ENCODE data around the gene TMEM248. TPM values are rescaled to one million over a fixed set of nuclear protein-coding genes. Genes with fewer than 3 reads are reported as not detected.

The TMEM248 gene
- total and polyA plus RNA-seq, 10 of the 15 experiments (the other 5 are each of a cell fraction or from before 2014, with no cell fraction given), result 6.3 to 93.5 (median 64.9) TPM

GRCh38 chr7:66919304-66919703 is 1.7 kb upstream of the TMEM248 start:
- BruUV-seq (replicated peaks), result no TSS peak
- no peak for DNase-seq (ENCODE audit: low read depth, low spot score)
- Histone ChIP-seq H3K27me3 (replicated peaks in 1 of 2; ENCODE audit: control insufficient read depth in 2 of 2, insufficient read depth in 2 of 2, low read length in 1 of 2) (no peaks in the 10 kb centered on the region), H3K27ac (ENCODE audit: control insufficient read depth, insufficient read depth) (no peak overlapping the region), H3K4me2 (ENCODE audit: control insufficient read depth, insufficient read depth) (no peak overlapping the region), H2AFZ (ENCODE audit: control insufficient read depth, low read depth, low read length) (no peak overlapping the region), H3K9ac (ENCODE audit: control insufficient read depth, insufficient read depth, low read length) (no peak overlapping the region), H3K9me3 (replicated peaks; ENCODE audit: control insufficient read depth, insufficient read depth, low read length) (no peaks in the 10 kb centered on the region), H3K4me3 (no peak overlapping the region), H3K36me3 (ENCODE audit: control insufficient read depth in 2 of 2, insufficient read depth in 2 of 2, low read length in 1 of 2) (peaks cover 0 to 3% of the 10 kb centered on the region in 2 experiments; a peak in 1 of 4 replicates), H3K4me1 (ENCODE audit: control insufficient read depth, insufficient read depth, low read length) (peaks cover 13% of the 10 kb centered on the region), H4K20me1 (ENCODE audit: control insufficient read depth, insufficient read depth) (no peaks in the 10 kb centered on the region), H3K79me2 (ENCODE audit: control insufficient read depth, insufficient read depth, low read length) (peaks cover 35% of the 10 kb centered on the region)
- TF ChIP-seq MYB (IDR thresholded peaks at IDR 0.05; ENCODE audit: borderline replicate concordance, low read depth, low read length) (no peak), SMAD5 (IDR thresholded peaks at IDR 0.05; ENCODE audit: low read depth) (no peak), NR2F1 (conservative IDR thresholded peaks at IDR 0.05) (no peak), SIN3A (IDR thresholded peaks at IDR 0.05; ENCODE audit: low read depth, low read length) (no peak), SIX5 (IDR thresholded peaks at IDR 0.05; ENCODE audit: low read depth, low read length, severe bottlenecking) (no peak), STAT1 (conservative IDR thresholded peaks at IDR 0.05) (no peak), POLR2AphosphoS5 (IDR thresholded peaks at IDR 0.05; ENCODE audit: low read length) (no peak), BACH1 (IDR thresholded peaks at IDR 0.05; ENCODE audit: borderline replicate concordance) (no peak), ZNF24 (IDR thresholded peaks at IDR 0.05) (no peak), IKZF1 (conservative IDR thresholded peaks at IDR 0.05) (no peak), POLR2A (IDR thresholded peaks at IDR 0.05; ENCODE audit: low read depth, low read length) (no peak), PBX3 (IDR thresholded peaks at IDR 0.05; ENCODE audit: insufficient replicate concordance, low read depth, low read length) (no peak), ZBED1 (IDR thresholded peaks at IDR 0.05; ENCODE audit: borderline replicate concordance) (no peak), YY1 (IDR thresholded peaks at IDR 0.05; ENCODE audit: low read depth, low read length) (no peak)
- TF ChIP-seq, protein P1, sequence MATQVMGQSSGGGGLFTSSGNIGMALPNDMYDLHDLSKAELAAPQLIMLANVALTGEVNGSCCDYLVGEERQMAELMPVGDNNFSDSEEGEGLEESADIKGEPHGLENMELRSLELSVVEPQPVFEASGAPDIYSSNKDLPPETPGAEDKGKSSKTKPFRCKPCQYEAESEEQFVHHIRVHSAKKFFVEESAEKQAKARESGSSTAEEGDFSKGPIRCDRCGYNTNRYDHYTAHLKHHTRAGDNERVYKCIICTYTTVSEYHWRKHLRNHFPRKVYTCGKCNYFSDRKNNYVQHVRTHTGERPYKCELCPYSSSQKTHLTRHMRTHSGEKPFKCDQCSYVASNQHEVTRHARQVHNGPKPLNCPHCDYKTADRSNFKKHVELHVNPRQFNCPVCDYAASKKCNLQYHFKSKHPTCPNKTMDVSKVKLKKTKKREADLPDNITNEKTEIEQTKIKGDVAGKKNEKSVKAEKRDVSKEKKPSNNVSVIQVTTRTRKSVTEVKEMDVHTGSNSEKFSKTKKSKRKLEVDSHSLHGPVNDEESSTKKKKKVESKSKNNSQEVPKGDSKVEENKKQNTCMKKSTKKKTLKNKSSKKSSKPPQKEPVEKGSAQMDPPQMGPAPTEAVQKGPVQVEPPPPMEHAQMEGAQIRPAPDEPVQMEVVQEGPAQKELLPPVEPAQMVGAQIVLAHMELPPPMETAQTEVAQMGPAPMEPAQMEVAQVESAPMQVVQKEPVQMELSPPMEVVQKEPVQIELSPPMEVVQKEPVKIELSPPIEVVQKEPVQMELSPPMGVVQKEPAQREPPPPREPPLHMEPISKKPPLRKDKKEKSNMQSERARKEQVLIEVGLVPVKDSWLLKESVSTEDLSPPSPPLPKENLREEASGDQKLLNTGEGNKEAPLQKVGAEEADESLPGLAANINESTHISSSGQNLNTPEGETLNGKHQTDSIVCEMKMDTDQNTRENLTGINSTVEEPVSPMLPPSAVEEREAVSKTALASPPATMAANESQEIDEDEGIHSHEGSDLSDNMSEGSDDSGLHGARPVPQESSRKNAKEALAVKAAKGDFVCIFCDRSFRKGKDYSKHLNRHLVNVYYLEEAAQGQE (IDR thresholded peaks at IDR 0.05; ENCODE audit: low read depth, low read length), result no peak
- TF ChIP-seq, protein P2, sequence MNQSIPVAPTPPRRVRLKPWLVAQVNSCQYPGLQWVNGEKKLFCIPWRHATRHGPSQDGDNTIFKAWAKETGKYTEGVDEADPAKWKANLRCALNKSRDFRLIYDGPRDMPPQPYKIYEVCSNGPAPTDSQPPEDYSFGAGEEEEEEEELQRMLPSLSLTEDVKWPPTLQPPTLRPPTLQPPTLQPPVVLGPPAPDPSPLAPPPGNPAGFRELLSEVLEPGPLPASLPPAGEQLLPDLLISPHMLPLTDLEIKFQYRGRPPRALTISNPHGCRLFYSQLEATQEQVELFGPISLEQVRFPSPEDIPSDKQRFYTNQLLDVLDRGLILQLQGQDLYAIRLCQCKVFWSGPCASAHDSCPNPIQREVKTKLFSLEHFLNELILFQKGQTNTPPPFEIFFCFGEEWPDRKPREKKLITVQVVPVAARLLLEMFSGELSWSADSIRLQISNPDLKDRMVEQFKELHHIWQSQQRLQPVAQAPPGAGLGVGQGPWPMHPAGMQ (IDR thresholded peaks at IDR 0.05; ENCODE audit: borderline replicate concordance), result no peak
- SMC1A ChIA-PET (ENCODE audit: uncharacterized antibody, unreplicated experiment), result no interaction called here
- RAD21 ChIA-PET (ENCODE audit: unreplicated experiment), result no interaction called here
- POLR2A ChIA-PET, result no interaction called here
- intact Hi-C loops (cut with micrococcal nuclease; ENCODE audit: unreplicated experiment) (no loop called here), in situ Hi-C loops (cut with MboI) (no loop called here)
- WGBS (ENCODE audit: insufficient coverage, insufficient replicate concordance, low lambda C conversion rate, missing lambda C conversion rate), result 55% methylated on average over 1 of the region's 1 CpG
- no peak for ATAC-seq
- CTCF ChIA-PET, result no interaction called here
- FAIRE-seq, result no peak

Data from GM12878 (cell line).